Measurements from ENCODE around the gene LINC00632.

Gene LINC00632

GRCh38 chrX:140804292-140804691 lies 94.7 kb downstream of the LINC00632 start:
- Mint-ChIP-seq H3K27ac (no peak overlapping the region), H3K9me3 (peaks cover 4% of the 10 kb centered on the region), H3K4me1 (no peaks in the 10 kb centered on the region), H3K4me3 (no peak overlapping the region), H3K27me3 (no peaks in the 10 kb centered on the region), H3K36me3 (no peaks in the 10 kb centered on the region)
- DNase-seq (ENCODE audit: low spot score in 2 of 2) (no peak), ATAC-seq (ENCODE audit: low read depth) (no peak)

GRCh38 chrX:140815868-140816267 lies 106.3 kb downstream of the LINC00632 start:
- DNase-seq (ENCODE audit: low spot score in 2 of 2) (no peak), ATAC-seq (ENCODE audit: low read depth) (no peak)
- Mint-ChIP-seq H3K27me3 (peaks cover 2% of the 10 kb centered on the region), H3K27ac (no peak overlapping the region), H3K9me3 (peaks cover 15% of the 10 kb centered on the region), H3K4me1 (no peaks in the 10 kb centered on the region), H3K36me3 (peaks cover 1% of the 10 kb centered on the region), H3K4me3 (no peak overlapping the region)

GRCh38 chrX:140817943-140818342 lies 108.4 kb downstream of the LINC00632 start:
- DNase-seq (ENCODE audit: low spot score in 2 of 2) (no peak), ATAC-seq (ENCODE audit: low read depth) (no peak)
- Mint-ChIP-seq H3K4me3 (no peak overlapping the region), H3K27me3 (peaks cover 2% of the 10 kb centered on the region), H3K9me3 (peaks cover 7% of the 10 kb centered on the region), H3K27ac (no peak overlapping the region), H3K4me1 (no peaks in the 10 kb centered on the region), H3K36me3 (no peaks in the 10 kb centered on the region)

- no peak for DNase-seq (ENCODE audit: low spot score in 2 of 2)
- no peak for ATAC-seq (ENCODE audit: low read depth)
- Mint-ChIP-seq H3K4me3 (no peak overlapping the region), H3K9me3 (no peaks in the 10 kb centered on the region), H3K27ac (no peak overlapping the region), H3K27me3 (peaks cover 2% of the 10 kb centered on the region), H3K36me3 (no peaks in the 10 kb centered on the region), H3K4me1 (no peaks in the 10 kb centered on the region)
Measured at GRCh38 chrX:140821280-140821679, 111.7 kb downstream of the LINC00632 start.

- H3K27me3 Mint-ChIP-seq, result peaks cover under 1% of the 10 kb centered on the region
- DNase-seq (ENCODE audit: low spot score in 2 of 2) (no peak), ATAC-seq (ENCODE audit: low read depth) (no peak)
- no peaks in the 10 kb centered on the region for H3K36me3 Mint-ChIP-seq
- H3K27ac Mint-ChIP-seq, result no peak overlapping the region
- no peak overlapping the region for H3K4me3 Mint-ChIP-seq
- H3K9me3 Mint-ChIP-seq, result no peaks in the 10 kb centered on the region
- H3K4me1 Mint-ChIP-seq, result no peaks in the 10 kb centered on the region
Measured at GRCh38 chrX:140822184-140822583, 112.6 kb downstream of the LINC00632 start.

GRCh38 chrX:140822861-140823260 lies 113.3 kb downstream of the LINC00632 start:
- H3K9me3 Mint-ChIP-seq, result no peaks in the 10 kb centered on the region
- no peak overlapping the region for H3K27ac Mint-ChIP-seq
- no peaks in the 10 kb centered on the region for H3K4me1 Mint-ChIP-seq
- H3K36me3 Mint-ChIP-seq, result no peaks in the 10 kb centered on the region
- ATAC-seq (ENCODE audit: low read depth), result no peak
- no peak overlapping the region for H3K4me3 Mint-ChIP-seq
- H3K27me3 Mint-ChIP-seq, result no peaks in the 10 kb centered on the region
- no peak for DNase-seq (ENCODE audit: low spot score in 2 of 2)

- Mint-ChIP-seq H3K4me3 (no peak overlapping the region), H3K27me3 (no peaks in the 10 kb centered on the region), H3K4me1 (no peaks in the 10 kb centered on the region), H3K9me3 (no peaks in the 10 kb centered on the region), H3K36me3 (no peaks in the 10 kb centered on the region), H3K27ac (no peak overlapping the region)
- ATAC-seq (ENCODE audit: low read depth) (no peak), DNase-seq (ENCODE audit: low spot score in 2 of 2) (no peak)
Measured at GRCh38 chrX:140836874-140837273, 127.3 kb downstream of the LINC00632 start.
